ENCODE measurements around the gene ZEB1.
"Not testable (repeated sequence)": the region's sequence is repeated elsewhere in the genome, so short reads cannot be mapped to it uniquely, and the experiment has no call there.

Gene ZEB1

DNA sequence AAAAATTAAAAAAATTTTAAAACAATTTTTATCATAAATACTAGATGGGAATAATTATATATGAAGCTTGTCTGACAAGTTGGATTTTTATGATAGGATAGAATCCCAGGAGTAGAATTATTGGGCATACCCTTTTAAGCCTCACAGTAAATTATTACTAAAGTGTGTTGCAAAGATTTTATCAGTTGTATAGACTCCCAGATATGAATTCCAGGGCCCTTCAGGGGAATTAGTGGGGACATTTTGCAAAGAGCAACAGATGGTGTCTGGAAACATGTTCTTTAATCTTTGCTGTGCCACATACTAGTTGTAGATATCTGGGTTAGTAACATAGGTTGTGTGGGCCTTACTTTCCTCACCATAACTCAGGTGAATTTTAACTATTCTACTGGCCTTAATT, 28.7 kb downstream of the ZEB1 start:
- Histone ChIP-seq H3K4me3 (ENCODE audit: low read length) (no peak overlapping the region), H3K9me3 (ENCODE audit: insufficient read depth, low read depth, low read length) (no peaks in the 10 kb centered on the region), H3K27ac (ENCODE audit: low read depth, low read length) (no peak overlapping the region), H3K4me1 (ENCODE audit: insufficient read depth, low read length) (peaks cover 8% of the 10 kb centered on the region; the same call in 1 of the 2 replicates), H3K9ac (ENCODE audit: low read depth, low read length) (no peak overlapping the region), H3K27me3 (ENCODE audit: insufficient read depth, low read length) (no peaks in the 10 kb centered on the region), H3K36me3 (ENCODE audit: insufficient read depth, low read length) (no peaks in the 10 kb centered on the region)

DNA sequence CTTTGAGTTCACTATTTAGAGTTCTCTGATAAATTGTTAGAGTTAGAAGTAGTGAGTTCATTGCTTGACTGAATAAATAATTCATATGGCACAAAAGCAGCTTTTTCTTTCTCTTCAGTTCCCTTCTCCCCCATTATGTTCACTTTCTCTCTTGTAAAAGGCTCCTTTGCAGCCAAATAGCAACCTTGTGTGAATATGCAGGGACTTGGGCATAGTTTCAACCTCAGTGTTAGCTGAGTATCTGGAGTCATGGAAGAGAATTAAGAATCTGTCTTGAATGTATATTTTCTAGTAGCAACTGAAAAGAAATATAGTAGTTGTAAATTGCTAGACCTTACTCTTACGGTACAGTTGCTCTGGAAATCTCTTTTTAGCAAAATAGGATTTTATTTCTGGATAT, 31.9 kb downstream of the ZEB1 start:
- Histone ChIP-seq H3K27ac (ENCODE audit: low read depth, low read length) (peak overlapping the region; percentile 12; the same call in 1 of the 2 replicates), H3K27me3 (ENCODE audit: insufficient read depth, low read length) (no peaks in the 10 kb centered on the region), H3K9me3 (ENCODE audit: insufficient read depth, low read depth, low read length) (no peaks in the 10 kb centered on the region), H3K36me3 (ENCODE audit: insufficient read depth, low read length) (no peaks in the 10 kb centered on the region), H3K4me3 (ENCODE audit: low read length) (no peak overlapping the region), H3K4me1 (ENCODE audit: insufficient read depth, low read length) (peaks cover 8% of the 10 kb centered on the region; the same call in 1 of the 2 replicates), H3K9ac (ENCODE audit: low read depth, low read length) (no peak overlapping the region)
- 86% methylated on average over 1 of the region's 1 CpG for WGBS

DNA sequence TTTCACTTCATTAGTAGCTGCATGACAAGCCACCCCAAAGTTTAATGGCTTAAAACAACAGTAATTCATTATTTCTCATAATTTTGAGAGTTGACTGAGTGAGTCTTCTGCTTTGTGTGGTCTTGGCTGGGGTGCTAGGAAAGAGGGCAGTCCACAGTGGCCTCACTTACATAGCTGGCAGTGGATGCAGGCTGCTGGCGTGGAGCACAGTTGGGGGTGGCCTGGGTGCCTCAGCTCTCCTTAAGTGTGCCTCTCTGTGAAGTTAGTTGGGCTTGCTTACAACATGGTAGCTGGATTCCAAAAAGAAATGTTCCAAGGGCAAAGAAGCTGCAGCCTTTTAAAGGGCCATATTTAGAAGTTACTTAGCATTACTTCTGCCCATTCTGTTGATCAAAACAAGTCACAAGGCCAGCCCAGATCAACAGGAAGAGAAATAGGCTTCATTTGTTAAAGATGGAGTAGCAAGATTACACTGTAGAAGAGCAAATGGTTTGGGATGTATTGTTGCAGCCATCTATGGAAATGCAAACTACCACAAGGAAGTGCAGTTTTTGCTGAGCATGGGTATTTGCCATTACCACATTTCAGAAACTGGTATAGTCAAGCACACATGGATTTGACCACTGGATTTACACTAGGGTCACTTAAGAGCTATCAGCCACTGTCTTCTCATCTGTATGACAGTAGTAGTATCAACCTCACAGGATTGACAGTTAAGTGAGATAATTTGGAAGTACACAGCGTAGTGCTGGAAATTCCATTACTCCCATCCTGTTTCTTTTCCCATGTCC, 33.6 kb downstream of the ZEB1 start:
- Histone ChIP-seq H3K4me3 (ENCODE audit: low read length) (no peak overlapping the region), H3K9ac (ENCODE audit: low read depth, low read length) (no peak overlapping the region), H3K36me3 (ENCODE audit: insufficient read depth, low read length) (no peaks in the 10 kb centered on the region), H3K27ac (ENCODE audit: low read depth, low read length) (no peak overlapping the region), H3K27me3 (ENCODE audit: insufficient read depth, low read length) (no peaks in the 10 kb centered on the region), H3K9me3 (ENCODE audit: insufficient read depth, low read depth, low read length) (no peaks in the 10 kb centered on the region), H3K4me1 (ENCODE audit: insufficient read depth, low read length) (peaks cover 8% of the 10 kb centered on the region; the same call in 1 of the 2 replicates)
- 88% methylated on average over 1 of the region's 2 CpGs for WGBS

DNA sequence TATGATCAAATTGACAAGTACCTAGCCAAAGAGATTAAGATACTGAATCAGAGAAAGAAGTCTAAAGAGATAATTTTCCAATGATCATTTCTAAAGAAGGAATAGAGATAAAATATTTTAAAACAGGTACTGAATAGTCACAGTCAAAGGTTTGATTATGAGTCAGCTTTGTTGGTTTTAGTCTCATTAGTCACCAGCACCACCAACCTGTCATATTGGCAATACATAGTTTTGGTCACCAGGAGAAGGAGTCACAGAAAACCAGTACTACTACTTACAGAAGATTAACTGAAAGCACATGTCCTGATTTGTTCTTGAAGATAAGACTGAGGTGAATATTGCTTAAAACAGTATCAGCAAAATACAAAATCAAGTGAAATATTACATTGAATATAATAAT, 34.6 kb downstream of the ZEB1 start:
- H3K4me1 ChIP-seq (ENCODE audit: insufficient read depth, low read length) = peaks cover 8% of the 10 kb centered on the region; the same call in 1 of the 2 replicates
- H3K27ac ChIP-seq (ENCODE audit: low read depth, low read length) = no peak overlapping the region
- no peak overlapping the region for H3K9ac ChIP-seq (ENCODE audit: low read depth, low read length)
- H3K9me3 ChIP-seq (ENCODE audit: insufficient read depth, low read depth, low read length) = no peaks in the 10 kb centered on the region
- H3K4me3 ChIP-seq (ENCODE audit: low read length) = no peak overlapping the region
- H3K27me3 ChIP-seq (ENCODE audit: insufficient read depth, low read length) = no peaks in the 10 kb centered on the region
- no peaks in the 10 kb centered on the region for H3K36me3 ChIP-seq (ENCODE audit: insufficient read depth, low read length)

DNA sequence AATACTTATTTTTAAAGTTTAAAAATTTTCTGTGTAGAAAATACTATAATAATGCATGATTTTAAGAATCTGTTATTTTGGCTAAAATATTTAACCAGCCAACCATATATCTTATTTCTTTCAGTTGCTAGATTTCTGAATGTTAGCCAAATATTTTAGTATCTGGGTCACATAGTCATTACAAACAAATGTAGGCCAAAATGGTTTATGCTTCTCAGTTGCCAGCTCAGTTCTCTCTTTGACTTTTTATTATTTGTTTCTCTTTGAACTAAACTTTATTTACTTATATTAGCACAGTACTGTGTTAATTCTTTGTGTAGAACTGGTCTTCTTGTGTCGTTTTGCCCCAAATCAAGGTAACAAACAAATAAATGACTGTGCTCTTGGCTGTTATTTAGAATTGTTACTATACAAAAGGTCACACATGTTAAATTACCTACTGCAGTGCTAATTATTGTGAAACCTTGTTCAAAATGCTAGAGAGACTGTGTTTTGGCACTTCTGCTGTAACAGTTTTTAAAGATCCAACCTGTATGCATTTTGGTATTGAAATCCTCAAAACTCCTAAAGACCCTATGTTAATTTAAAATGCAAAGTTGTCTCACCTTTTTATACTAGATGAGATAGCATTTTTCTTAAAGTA, 39.8 kb downstream of the ZEB1 start:
- Histone ChIP-seq H3K9me3 (ENCODE audit: insufficient read depth, low read depth, low read length) (0 out of 2 replicates have a peak, but pooled peaks cover 7% of the 10 kb centered on the region), H3K27ac (ENCODE audit: low read depth, low read length) (no peak overlapping the region), H3K36me3 (ENCODE audit: insufficient read depth, low read length) (no peaks in the 10 kb centered on the region), H3K4me1 (ENCODE audit: insufficient read depth, low read length) (no peaks in the 10 kb centered on the region), H3K9ac (ENCODE audit: low read depth, low read length) (no peak overlapping the region), H3K27me3 (ENCODE audit: insufficient read depth, low read length) (no peaks in the 10 kb centered on the region), H3K4me3 (ENCODE audit: low read length) (no peak overlapping the region)
- 100% methylated on average over 1 of the region's 1 CpG for WGBS

DNA sequence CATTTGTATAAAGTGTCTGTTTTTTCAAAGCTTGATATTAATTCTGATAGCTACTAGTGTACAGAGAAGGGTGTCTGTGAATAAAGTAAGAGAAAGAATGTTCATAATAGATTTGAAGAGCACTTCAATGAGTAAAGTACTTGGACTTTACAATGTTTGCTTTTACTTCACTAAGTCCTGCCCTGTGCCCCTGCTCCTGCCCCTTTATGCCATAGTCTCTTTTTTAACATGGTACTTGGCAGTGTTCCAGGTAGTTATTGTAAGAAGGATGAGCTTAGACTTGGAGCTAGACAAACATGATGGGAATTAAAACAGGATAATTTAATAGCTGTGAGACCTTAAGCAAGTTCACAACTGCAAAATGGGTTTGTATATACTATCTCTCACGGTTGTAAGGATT, 41.0 kb downstream of the ZEB1 start:
- H3K4me3 ChIP-seq (ENCODE audit: low read length) = no peak overlapping the region
- H3K9ac ChIP-seq (ENCODE audit: low read depth, low read length) = no peak overlapping the region
- 0 out of 2 replicates have a peak, but pooled peaks cover 7% of the 10 kb centered on the region for H3K9me3 ChIP-seq (ENCODE audit: insufficient read depth, low read depth, low read length)
- no peak overlapping the region for H3K27ac ChIP-seq (ENCODE audit: low read depth, low read length)
- no peaks in the 10 kb centered on the region for H3K36me3 ChIP-seq (ENCODE audit: insufficient read depth, low read length)
- no peaks in the 10 kb centered on the region for H3K27me3 ChIP-seq (ENCODE audit: insufficient read depth, low read length)
- WGBS = no CpG with 5 or more reads among the region's 1 CpG
- no peaks in the 10 kb centered on the region for H3K4me1 ChIP-seq (ENCODE audit: insufficient read depth, low read length)

DNA sequence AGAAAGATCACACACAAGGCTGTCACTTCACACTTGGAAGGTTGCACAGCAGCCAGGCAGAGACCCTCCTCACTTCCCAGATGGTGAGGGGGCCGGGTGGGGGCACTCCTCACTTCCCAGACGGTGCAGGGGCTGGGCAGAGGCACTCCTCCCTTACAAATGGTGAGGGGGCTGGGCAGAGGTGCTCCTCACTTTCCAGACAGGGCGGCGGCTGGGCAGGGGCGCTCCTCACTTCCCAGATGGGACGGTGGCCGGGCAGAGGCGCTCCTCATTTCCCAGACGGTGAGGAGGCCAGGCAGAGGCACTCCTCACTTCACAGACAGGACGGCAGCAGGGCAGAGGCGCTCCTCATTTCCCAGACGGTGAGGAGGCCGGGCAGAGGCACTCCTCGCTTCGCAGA, 42.5 kb downstream of the ZEB1 start:
- not testable (repeated sequence) for H3K27me3 ChIP-seq (ENCODE audit: insufficient read depth, low read length); H3K27ac ChIP-seq (ENCODE audit: low read depth, low read length); H3K9me3 ChIP-seq (ENCODE audit: insufficient read depth, low read depth, low read length); H3K4me3 ChIP-seq (ENCODE audit: low read length); H3K36me3 ChIP-seq (ENCODE audit: insufficient read depth, low read length); H3K9ac ChIP-seq (ENCODE audit: low read depth, low read length); H3K4me1 ChIP-seq (ENCODE audit: insufficient read depth, low read length)
- 96% methylated on average over 15 of the region's 15 CpGs for WGBS

DNA sequence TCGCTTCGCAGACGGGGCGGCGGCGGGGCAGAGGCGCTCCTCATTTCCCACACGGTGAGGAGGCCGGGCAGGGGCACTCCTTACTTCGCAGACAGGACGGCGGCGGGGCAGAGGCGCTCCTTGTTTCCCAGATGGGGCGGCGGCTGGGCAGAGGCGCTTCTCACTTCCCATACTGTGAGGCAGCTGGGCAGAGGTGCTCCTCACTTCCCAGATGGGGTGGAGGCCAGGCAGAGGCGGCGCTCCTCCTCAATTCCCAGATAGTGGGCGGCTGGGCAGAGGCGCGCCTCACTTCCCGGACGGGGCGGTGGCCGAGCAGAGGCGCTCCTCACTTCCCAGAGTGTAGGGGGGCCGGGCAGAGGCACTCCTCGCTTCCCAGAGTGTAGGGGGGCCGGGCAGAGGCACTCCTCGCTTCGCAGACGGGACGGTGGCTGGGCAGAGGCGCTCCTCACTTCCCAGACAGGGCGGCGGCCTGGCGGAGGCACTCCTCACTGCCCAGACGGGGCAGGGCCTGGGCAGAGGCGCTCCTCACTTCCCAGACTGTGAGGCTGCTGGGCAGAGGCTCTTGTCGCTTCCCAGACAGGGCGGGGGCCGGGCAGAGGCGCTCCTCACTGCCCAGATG, 43.1 kb downstream of the ZEB1 start:
- H3K27ac ChIP-seq (ENCODE audit: low read depth, low read length) = no peak overlapping the region
- H3K4me1 ChIP-seq (ENCODE audit: insufficient read depth, low read length) = no peaks in the 10 kb centered on the region
- H3K9me3 ChIP-seq (ENCODE audit: insufficient read depth, low read depth, low read length) = 0 out of 2 replicates have a peak, but pooled peaks cover 7% of the 10 kb centered on the region
- H3K9ac ChIP-seq (ENCODE audit: low read depth, low read length) = no peak overlapping the region
- no peaks in the 10 kb centered on the region for H3K27me3 ChIP-seq (ENCODE audit: insufficient read depth, low read length)
- no peak overlapping the region for H3K4me3 ChIP-seq (ENCODE audit: low read length)
- WGBS = 96% methylated on average over 44 of the region's 44 CpGs
- H3K36me3 ChIP-seq (ENCODE audit: insufficient read depth, low read length) = no peaks in the 10 kb centered on the region

DNA sequence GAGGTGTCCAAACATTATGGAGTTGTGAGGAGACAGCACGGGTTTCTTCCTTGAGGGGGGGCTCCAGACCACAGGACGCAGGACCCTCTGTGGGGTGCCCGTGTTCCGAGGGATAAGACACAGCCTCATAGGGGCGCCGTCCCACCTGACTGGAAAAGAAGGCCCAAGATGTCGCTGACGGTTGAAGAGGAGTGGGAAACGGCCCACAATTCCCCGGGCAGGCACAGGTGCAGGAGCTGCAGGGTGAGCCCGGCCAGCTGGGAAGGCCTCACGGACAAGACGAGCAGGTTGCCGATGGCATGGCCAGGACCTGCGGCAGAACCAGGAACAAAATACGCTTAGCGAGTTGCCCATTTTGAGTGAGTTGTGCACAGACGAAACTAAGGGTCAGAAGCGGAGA, 44.7 kb downstream of the ZEB1 start:
- H3K27me3 ChIP-seq (ENCODE audit: insufficient read depth, low read length); H3K9me3 ChIP-seq (ENCODE audit: insufficient read depth, low read depth, low read length); H3K4me3 ChIP-seq (ENCODE audit: low read length); H3K27ac ChIP-seq (ENCODE audit: low read depth, low read length); H3K9ac ChIP-seq (ENCODE audit: low read depth, low read length); H3K36me3 ChIP-seq (ENCODE audit: insufficient read depth, low read length); H3K4me1 ChIP-seq (ENCODE audit: insufficient read depth, low read length): not testable (repeated sequence)
- 96% methylated on average over 19 of the region's 19 CpGs for WGBS

DNA sequence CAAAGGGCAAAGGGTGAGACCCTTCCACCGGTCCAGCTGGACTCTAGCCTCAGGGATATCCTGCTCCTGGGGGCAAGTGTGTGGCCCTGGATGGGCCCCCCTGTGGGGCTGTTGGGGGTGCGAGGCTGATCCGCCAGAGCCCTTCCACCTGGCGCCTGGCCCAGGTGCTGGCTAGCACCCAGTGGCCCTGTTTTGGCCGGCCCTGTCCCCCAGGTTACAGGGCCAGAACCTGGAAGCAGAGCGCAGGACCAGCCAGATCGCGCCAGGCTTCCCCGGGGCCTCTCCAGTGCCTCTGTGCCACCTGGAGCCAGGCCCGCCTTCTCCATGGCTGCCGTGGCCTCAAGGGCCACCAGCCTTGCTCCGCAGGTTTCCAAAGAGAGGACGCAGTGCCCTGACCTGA, 45.2 kb downstream of the ZEB1 start:
- H3K27ac ChIP-seq (ENCODE audit: low read depth, low read length); H3K4me3 ChIP-seq (ENCODE audit: low read length); H3K36me3 ChIP-seq (ENCODE audit: insufficient read depth, low read length); H3K9ac ChIP-seq (ENCODE audit: low read depth, low read length); H3K27me3 ChIP-seq (ENCODE audit: insufficient read depth, low read length); H3K4me1 ChIP-seq (ENCODE audit: insufficient read depth, low read length); H3K9me3 ChIP-seq (ENCODE audit: insufficient read depth, low read depth, low read length): not testable (repeated sequence)
- WGBS = 97% methylated on average over 13 of the region's 13 CpGs

DNA sequence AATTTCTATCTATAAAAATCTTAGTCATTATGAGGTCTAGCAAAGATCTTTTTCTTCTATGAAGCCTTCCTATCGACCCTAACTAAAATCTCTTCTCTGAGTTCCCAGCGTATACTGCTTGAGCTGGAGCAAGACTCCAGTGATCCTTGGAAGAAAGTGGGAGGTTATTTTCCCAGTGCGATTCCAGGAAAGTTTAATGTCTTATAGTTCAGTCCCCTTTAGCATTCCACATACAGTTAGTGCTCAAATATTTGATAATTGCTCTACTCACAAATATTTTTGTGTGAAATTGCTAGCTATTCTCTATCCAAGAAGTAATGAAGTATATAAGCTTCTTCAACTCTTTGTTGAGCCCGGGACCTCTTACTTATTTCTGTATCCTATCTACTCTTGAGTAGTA, 47.7 kb downstream of the ZEB1 start:
- Histone ChIP-seq H3K9ac (ENCODE audit: low read depth, low read length) (no peak overlapping the region), H3K4me1 (ENCODE audit: insufficient read depth, low read length) (no peaks in the 10 kb centered on the region), H3K9me3 (ENCODE audit: insufficient read depth, low read depth, low read length) (0 out of 2 replicates have a peak, but pooled peaks cover 6% of the 10 kb centered on the region), H3K4me3 (ENCODE audit: low read length) (no peak overlapping the region), H3K27me3 (ENCODE audit: insufficient read depth, low read length) (no peaks in the 10 kb centered on the region), H3K27ac (ENCODE audit: low read depth, low read length) (no peak overlapping the region), H3K36me3 (ENCODE audit: insufficient read depth, low read length) (no peaks in the 10 kb centered on the region)
- WGBS = 100% methylated on average over 2 of the region's 4 CpGs

Measured in HUES64 (cell line).